ENCODE data around the gene SLC9A4. TPM values are rescaled to one million over a fixed set of nuclear protein-coding genes. Genes with fewer than 3 reads are reported as not detected.

The SLC9A4 gene
- total RNA-seq, 1 donor from 2014 or later: 0.40 TPM

- TF ChIP-seq CTCF (conservative IDR thresholded peaks at IDR 0.05; ENCODE audit: low read depth, low read length): peak; percentile 34
- no peak for DNase-seq (ENCODE audit: low read depth)
- no peak overlapping the region for H3K4me3 ChIP-seq (ENCODE audit: low read depth, low read length)
These were observed 21.1 kb upstream of the SLC9A4 start for GRCh38 chr2:102451968-102452367.

- TF ChIP-seq CTCF (conservative IDR thresholded peaks at IDR 0.05; ENCODE audit: low read depth, low read length): no peak
- no peak overlapping the region for H3K4me3 ChIP-seq (ENCODE audit: low read depth, low read length)
- no peak for DNase-seq (ENCODE audit: low read depth)
These were observed 19.5 kb upstream of the SLC9A4 start for GRCh38 chr2:102453501-102453900.

GRCh38 chr2:102455061-102455670 is 17.9 kb upstream of the SLC9A4 start:
- TF ChIP-seq CTCF (conservative IDR thresholded peaks at IDR 0.05; ENCODE audit: low read depth, low read length): no peak
- no peak overlapping the region for H3K4me3 ChIP-seq (ENCODE audit: low read depth, low read length)
- DNase-seq (ENCODE audit: low read depth): no peak

GRCh38 chr2:102460467-102460866 is 12.6 kb upstream of the SLC9A4 start:
- H3K4me3 ChIP-seq (ENCODE audit: low read depth, low read length): no peak overlapping the region
- no peak for DNase-seq (ENCODE audit: low read depth)
- TF ChIP-seq CTCF (conservative IDR thresholded peaks at IDR 0.05; ENCODE audit: low read depth, low read length): no peak

- no peak overlapping the region for H3K4me3 ChIP-seq (ENCODE audit: low read depth, low read length)
- no peak for TF ChIP-seq CTCF (conservative IDR thresholded peaks at IDR 0.05; ENCODE audit: low read depth, low read length)
- DNase-seq (ENCODE audit: low read depth): no peak
These were observed 11.8 kb upstream of the SLC9A4 start for GRCh38 chr2:102461188-102461587.

GRCh38 chr2:102463160-102463559 is 9.9 kb upstream of the SLC9A4 start:
- no peak for TF ChIP-seq CTCF (conservative IDR thresholded peaks at IDR 0.05; ENCODE audit: low read depth, low read length)
- DNase-seq (ENCODE audit: low read depth): no peak
- no peak overlapping the region for H3K4me3 ChIP-seq (ENCODE audit: low read depth, low read length)

- no peak for DNase-seq (ENCODE audit: low read depth)
- H3K4me3 ChIP-seq (ENCODE audit: low read depth, low read length): no peak overlapping the region
- TF ChIP-seq CTCF (conservative IDR thresholded peaks at IDR 0.05; ENCODE audit: low read depth, low read length): no peak
These were observed 2.9 kb upstream of the SLC9A4 start for GRCh38 chr2:102470168-102470567.
